OCI-LY3 (cell line): ENCODE results near the gene CHD9.

Experiments
- H2AFZ ChIP-seq: fragments of 200-600, 300-600 bp; shearing (Covaris generic); 2 replicates; pipeline ENCODE4 v1.6.0; 2014; ENCODE audit warnings: antibody characterized with exemption, low read depth, low read length
- H3K27ac ChIP-seq: fragments of 200-600, 300-600 bp; sonication (generic); 2 replicates; pipeline ENCODE4 v1.5.1; 2014; ENCODE audit warnings: mild to moderate bottlenecking, low read length, moderate library complexity, mixed read lengths
- H3K27me3 ChIP-seq: fragments of 200-600, 300-600 bp; sonication (generic); 2 replicates; pipeline ENCODE4 v1.6.1; 2014; ENCODE audit warnings: low read depth, low read length, mixed read lengths
- H3K36me3 ChIP-seq: fragments of 200-600, 300-600 bp; sonication (generic); replicated peaks from 2 replicates; pipeline ENCODE3; 2014; ENCODE audit warnings: low read depth, low read length, mixed read lengths
- H3K4me1 ChIP-seq: fragments of 300-600, 200-600 bp; sonication (generic); 2 replicates; pipeline ENCODE4 v1.6.1; 2014; ENCODE audit warnings: low read length, mixed read lengths
- H3K4me2 ChIP-seq: fragments of 200-600, 300-600 bp; sonication (generic); 2 replicates; pipeline ENCODE4 v1.6.1; 2014; ENCODE audit warnings: low read length, mixed read lengths
- H3K4me3 ChIP-seq: fragments of 300-600, 200-600 bp; sonication (generic); 2 replicates; pipeline ENCODE4 v1.5.1; 2014; ENCODE audit warnings: antibody characterized with exemption, mild to moderate bottlenecking, low read length, moderate library complexity
- H3K79me2 ChIP-seq: fragments of 300-600, 200-600 bp; shearing (Covaris generic); 2 replicates; pipeline ENCODE4 v1.6.1; 2014; ENCODE audit warnings: mild to moderate bottlenecking, low read length, mixed read lengths
- H3K9ac ChIP-seq: fragments of 300-600, 200-600 bp; shearing (Covaris generic); 2 replicates; pipeline ENCODE4 v1.6.0; 2014; ENCODE audit warnings: mild to moderate bottlenecking, low read length, moderate library complexity
- H3K9me3 ChIP-seq: fragments of 200-600, 300-600 bp; shearing (Covaris generic); 2 replicates; pipeline ENCODE4 v1.6.1; 2014; ENCODE audit warnings: low read length, mixed read lengths; ENCODE audit not compliant: insufficient read depth
- H4K20me1 ChIP-seq: fragments of 200-600, 300-600 bp; sonication (generic); 2 replicates; pipeline ENCODE4 v1.6.1; 2016; ENCODE audit warnings: low read length, mixed read lengths; ENCODE audit not compliant: insufficient read depth
- EZH2phosphoT487 ChIP-seq: fragments of 200-600 bp; shearing (Covaris generic); IDR thresholded peaks from 2 replicates; pipeline ENCODE4 v1.6.1; 2018; ENCODE audit warnings: antibody characterized with exemption, mixed run types, low read depth
- TF ChIP-seq, protein P1 (sequence below): fragments of 200-600, 300-600 bp; sonication (generic); IDR thresholded peaks from 2 replicates; pipeline ENCODE4 v1.5.1; 2014; ENCODE audit warnings: antibody characterized with exemption, low read length, low read depth

CHD9 gene

DNA sequence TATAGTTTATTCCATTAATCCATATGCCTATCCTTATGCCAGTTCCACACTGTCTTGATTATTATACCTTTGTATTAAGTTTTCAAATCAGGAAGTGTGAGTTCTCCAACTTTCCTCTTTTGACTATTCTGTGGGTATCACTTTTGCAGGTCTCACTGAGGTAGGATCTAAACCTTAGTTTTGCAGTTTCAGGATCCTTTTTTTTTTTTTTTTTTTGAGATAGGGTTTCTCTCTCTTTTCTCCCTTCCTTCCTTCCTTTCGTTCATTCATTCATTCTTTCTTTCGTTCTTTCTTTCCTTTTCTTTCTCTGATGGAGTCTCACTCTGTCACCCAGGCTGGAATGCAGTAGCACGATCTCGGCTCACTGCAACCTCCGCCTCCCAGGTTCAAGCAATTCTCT lies 71.6 kb downstream of the CHD9 start:
- no peaks in the 10 kb centered on the region for H3K27me3 ChIP-seq
- H3K9me3 ChIP-seq = no peaks in the 10 kb centered on the region
- no peaks in the 10 kb centered on the region for H4K20me1 ChIP-seq
- H3K9ac ChIP-seq = no peak overlapping the region; the same call in 1 of the 2 replicates
- peak overlapping the region; percentile 54 for H3K27ac ChIP-seq
- peaks cover 21% of the 10 kb centered on the region for H3K79me2 ChIP-seq
- H3K4me2 ChIP-seq = peak overlapping the region; percentile 34
- peaks cover 40% of the 10 kb centered on the region for H3K4me1 ChIP-seq
- H3K36me3 ChIP-seq = peaks cover 8% of the 10 kb centered on the region
- H2AFZ ChIP-seq = no peak overlapping the region
- TF ChIP-seq, protein P1, sequence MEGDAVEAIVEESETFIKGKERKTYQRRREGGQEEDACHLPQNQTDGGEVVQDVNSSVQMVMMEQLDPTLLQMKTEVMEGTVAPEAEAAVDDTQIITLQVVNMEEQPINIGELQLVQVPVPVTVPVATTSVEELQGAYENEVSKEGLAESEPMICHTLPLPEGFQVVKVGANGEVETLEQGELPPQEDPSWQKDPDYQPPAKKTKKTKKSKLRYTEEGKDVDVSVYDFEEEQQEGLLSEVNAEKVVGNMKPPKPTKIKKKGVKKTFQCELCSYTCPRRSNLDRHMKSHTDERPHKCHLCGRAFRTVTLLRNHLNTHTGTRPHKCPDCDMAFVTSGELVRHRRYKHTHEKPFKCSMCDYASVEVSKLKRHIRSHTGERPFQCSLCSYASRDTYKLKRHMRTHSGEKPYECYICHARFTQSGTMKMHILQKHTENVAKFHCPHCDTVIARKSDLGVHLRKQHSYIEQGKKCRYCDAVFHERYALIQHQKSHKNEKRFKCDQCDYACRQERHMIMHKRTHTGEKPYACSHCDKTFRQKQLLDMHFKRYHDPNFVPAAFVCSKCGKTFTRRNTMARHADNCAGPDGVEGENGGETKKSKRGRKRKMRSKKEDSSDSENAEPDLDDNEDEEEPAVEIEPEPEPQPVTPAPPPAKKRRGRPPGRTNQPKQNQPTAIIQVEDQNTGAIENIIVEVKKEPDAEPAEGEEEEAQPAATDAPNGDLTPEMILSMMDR = no peak
- no peak for TF ChIP-seq EZH2phosphoT487
- 0 out of 2 replicates have a peak overlapping the region, but pooled peaks have one; percentile 10 for H3K4me3 ChIP-seq

DNA sequence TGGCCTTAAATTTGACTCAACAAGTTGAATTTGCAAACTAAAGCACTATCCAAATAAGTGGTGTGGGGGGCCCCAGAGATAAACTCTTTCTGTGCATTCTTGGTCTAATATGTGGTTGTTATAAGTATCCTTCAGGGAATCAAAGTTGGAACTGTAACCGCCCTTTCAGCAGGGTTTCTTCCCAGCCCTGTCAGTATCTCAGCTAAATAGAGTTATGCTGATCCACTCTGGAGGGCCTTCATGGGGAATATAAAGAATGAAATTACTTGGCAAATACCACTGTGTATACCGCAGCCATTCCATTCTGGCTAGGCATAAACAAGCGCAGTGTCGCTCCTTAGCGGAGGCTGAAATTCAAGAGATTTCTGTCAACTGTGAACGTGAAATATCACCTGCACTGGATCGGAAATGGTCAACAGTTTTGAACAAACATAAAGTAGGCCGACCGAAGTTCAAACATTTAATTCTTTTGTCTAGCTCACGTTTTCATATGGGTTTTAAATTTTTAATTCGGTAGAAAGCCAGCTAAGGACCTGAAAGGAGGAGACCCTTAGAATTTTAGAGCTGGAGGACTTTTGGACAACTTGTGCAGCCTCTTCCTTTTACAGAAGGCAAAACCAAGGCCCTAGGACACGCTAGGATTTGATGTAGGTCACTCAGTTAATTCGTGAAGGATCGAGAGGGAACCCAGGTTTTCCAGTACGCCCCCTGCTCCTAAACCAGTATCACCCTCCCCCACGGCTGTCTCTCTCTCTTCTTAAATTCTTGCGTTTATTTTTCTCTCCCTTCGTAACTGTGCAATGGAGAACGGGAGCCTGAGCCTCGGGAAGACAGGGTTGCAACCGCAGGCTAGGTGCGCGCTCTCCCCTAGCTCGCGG lies 74.7 kb downstream of the CHD9 start:
- Histone ChIP-seq H3K4me2 (peak overlapping the region; percentile 99), H4K20me1 (peaks cover 22% of the 10 kb centered on the region), H3K4me1 (peaks cover 46% of the 10 kb centered on the region), H3K9ac (peak overlapping the region; percentile 93), H2AFZ (0 out of 2 replicates have a peak overlapping the region, but pooled peaks have one; percentile 9), H3K36me3 (peaks cover 26% of the 10 kb centered on the region), H3K27ac (peak overlapping the region; percentile 79), H3K9me3 (no peaks in the 10 kb centered on the region), H3K4me3 (peak overlapping the region; percentile 82), H3K27me3 (no peaks in the 10 kb centered on the region), H3K79me2 (peaks cover 53% of the 10 kb centered on the region)
- TF ChIP-seq, protein P1 = no peak
- no peak for TF ChIP-seq EZH2phosphoT487

DNA sequence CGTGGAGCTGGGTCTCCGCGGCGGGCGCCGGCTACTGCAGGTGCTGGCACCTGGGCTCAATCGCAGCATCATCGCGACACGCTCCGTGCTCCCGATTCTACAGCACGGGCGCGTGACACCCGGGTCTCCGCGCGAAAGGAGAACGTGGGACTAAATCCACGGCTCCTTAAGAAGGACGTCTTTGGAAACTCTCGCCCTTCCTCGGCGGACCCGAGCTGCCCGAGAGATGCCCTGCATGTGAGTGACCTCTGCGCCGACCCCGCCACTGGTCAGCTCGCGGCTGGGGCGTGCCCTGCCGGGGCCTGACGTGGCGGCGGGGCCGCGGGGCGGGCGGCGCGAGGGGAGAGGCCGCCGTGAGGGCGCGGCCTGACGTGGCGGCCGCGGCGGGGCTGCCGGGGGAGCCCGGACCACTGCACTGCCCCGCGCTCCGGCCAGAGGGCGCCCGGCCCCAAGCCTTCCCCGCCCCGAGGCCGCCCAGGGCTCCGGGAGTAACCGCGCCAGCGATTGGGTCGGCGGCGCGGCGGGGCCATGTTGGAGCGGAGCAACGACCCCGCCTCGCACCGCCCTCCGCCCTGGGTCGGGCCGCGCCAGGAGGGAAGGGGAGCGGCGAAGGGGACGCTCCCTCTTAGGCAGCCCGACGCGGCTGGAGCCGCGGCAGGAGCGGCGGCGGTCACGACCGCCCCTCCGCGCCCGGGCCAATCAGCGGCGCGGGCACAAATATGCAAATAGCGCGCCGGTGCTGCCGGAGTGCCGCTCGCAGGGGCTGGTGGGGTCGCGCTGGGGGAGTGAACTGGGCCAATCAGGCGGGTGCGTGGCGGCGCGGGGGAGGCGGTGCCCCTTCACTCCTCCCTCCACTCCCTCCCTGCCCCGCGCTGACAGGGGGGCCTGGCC lies 75.6 kb downstream of the CHD9 start:
- peaks cover 58% of the 10 kb centered on the region for H3K79me2 ChIP-seq
- H4K20me1 ChIP-seq = peaks cover 26% of the 10 kb centered on the region
- TF ChIP-seq, protein P1 = peak; percentile 40
- no peak for TF ChIP-seq EZH2phosphoT487
- H2AFZ ChIP-seq = 0 out of 2 replicates have a peak overlapping the region, but pooled peaks have one; percentile 9
- H3K27ac ChIP-seq = peak overlapping the region; percentile 79
- H3K9me3 ChIP-seq = no peaks in the 10 kb centered on the region
- no peaks in the 10 kb centered on the region for H3K27me3 ChIP-seq
- peaks cover 52% of the 10 kb centered on the region for H3K4me1 ChIP-seq
- H3K4me3 ChIP-seq = peak overlapping the region; percentile 82
- peaks cover 27% of the 10 kb centered on the region for H3K36me3 ChIP-seq
- H3K9ac ChIP-seq = peak overlapping the region; percentile 93
- peak overlapping the region; percentile 99 for H3K4me2 ChIP-seq

DNA sequence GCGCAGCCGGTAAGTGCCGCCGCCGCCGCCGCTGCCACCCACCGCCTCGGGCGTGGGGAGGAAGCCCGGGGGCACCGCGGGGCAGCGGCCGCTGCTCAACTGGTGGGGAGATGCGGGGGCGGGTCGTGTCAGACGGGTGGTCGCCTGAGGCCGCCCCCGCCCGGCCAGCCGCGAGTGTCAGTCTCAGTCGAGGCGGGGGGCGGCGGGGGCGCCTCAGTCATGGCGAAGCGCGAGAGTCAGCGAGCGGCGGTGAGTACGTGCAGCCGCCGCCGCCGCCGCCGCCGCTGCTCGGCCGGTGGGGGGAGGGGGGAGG lies 76.2 kb downstream of the CHD9 start:
- Histone ChIP-seq H3K4me2 (peak overlapping the region; percentile 51), H3K9ac (peak overlapping the region; percentile 79), H3K27me3 (no peaks in the 10 kb centered on the region), H3K4me3 (peak overlapping the region; percentile 82), H3K9me3 (no peaks in the 10 kb centered on the region), H3K27ac (peak overlapping the region; percentile 79), H2AFZ (no peak overlapping the region), H4K20me1 (peaks cover 27% of the 10 kb centered on the region), H3K36me3 (peaks cover 27% of the 10 kb centered on the region), H3K79me2 (peaks cover 61% of the 10 kb centered on the region), H3K4me1 (peaks cover 46% of the 10 kb centered on the region)
- TF ChIP-seq EZH2phosphoT487 = no peak
- TF ChIP-seq, protein P1 = no peak
